GM23338 (cell line): ENCODE measurements around the gene NME3.

Source experiments
- CREB1 ChIP-seq: fragments of 250-450 bp; sonication (Bioruptor Pico); IDR thresholded peaks from 2 replicates; pipeline ENCODE4 v1.5.0; 2020; ENCODE audit warnings: low read depth, mild to moderate bottlenecking, moderate library complexity
- CTCF ChIP-seq, 2 experiments: fragments of 200-600 bp in 1 of 2; sonication (generic) in 1 of 2; conservative IDR thresholded peaks; 2 replicates each; pipeline versions ENCODE4 v1.5.1 to v1.6.1; 2016 to 2017; ENCODE audit warnings: antibody characterized with exemption in 2 of 2, low read depth in 2 of 2, mild to moderate bottlenecking in 2 of 2, moderate library complexity in 1 of 2
- EZH2 ChIP-seq: fragments of 200-600 bp; sonication (generic); IDR thresholded peaks from one replicate; pipeline ENCODE4 v1.8.0; 2017; ENCODE audit warnings: antibody characterized with exemption, mild to moderate bottlenecking, low read depth; ENCODE audit not compliant: unreplicated experiment
- EZH2phosphoT487 ChIP-seq: fragments of 200-600 bp; sonication (generic); IDR thresholded peaks from one replicate; pipeline ENCODE4 v1.8.1; 2018; ENCODE audit warnings: antibody characterized with exemption; ENCODE audit not compliant: unreplicated experiment
- JUNB ChIP-seq: IDR thresholded peaks from one replicate; pipeline ENCODE4 v1.6.1; 2016; ENCODE audit warnings: antibody characterized with exemption; ENCODE audit not compliant: unreplicated experiment
- POLR2AphosphoS5 ChIP-seq: IDR thresholded peaks from 2 replicates; pipeline ENCODE4 v1.6.1; 2016; ENCODE audit warnings: antibody characterized with exemption, low read depth
- STAT1 ChIP-seq: IDR thresholded peaks from one replicate; pipeline ENCODE4 v1.6.1; 2016; ENCODE audit warnings: antibody characterized with exemption; ENCODE audit not compliant: unreplicated experiment

GRCh38 chr16:1762196-1762878 is 9.0 kb downstream of the NME3 start:
- TF ChIP-seq POLR2AphosphoS5 = no peak
- no peak for TF ChIP-seq CTCF (conservative IDR thresholded peaks at IDR 0.05; ENCODE audit: low read depth in 2 of 2)
- TF ChIP-seq EZH2phosphoT487 = no peak
- TF ChIP-seq EZH2 = no peak
- TF ChIP-seq JUNB = no peak
- TF ChIP-seq CREB1 (CRISPR knock-in tag) = no peak
- TF ChIP-seq STAT1 = no peak
